HG03039 (cell line): Measurements from ENCODE around the gene ATP6V0D1.

ENCODE experiments used
- ATAC-seq: cut with Tn5 transposase; IDR thresholded peaks from one replicate; pipeline ENCODE4 v1.9.1; 2021; ENCODE audit warnings: mild to moderate bottlenecking, moderate library complexity; ENCODE audit not compliant: unreplicated experiment

ATP6V0D1 gene

GRCh38 chr16:67409631-67410030, 71.3 kb downstream of the ATP6V0D1 start:
- ATAC-seq = no peak

DNA sequence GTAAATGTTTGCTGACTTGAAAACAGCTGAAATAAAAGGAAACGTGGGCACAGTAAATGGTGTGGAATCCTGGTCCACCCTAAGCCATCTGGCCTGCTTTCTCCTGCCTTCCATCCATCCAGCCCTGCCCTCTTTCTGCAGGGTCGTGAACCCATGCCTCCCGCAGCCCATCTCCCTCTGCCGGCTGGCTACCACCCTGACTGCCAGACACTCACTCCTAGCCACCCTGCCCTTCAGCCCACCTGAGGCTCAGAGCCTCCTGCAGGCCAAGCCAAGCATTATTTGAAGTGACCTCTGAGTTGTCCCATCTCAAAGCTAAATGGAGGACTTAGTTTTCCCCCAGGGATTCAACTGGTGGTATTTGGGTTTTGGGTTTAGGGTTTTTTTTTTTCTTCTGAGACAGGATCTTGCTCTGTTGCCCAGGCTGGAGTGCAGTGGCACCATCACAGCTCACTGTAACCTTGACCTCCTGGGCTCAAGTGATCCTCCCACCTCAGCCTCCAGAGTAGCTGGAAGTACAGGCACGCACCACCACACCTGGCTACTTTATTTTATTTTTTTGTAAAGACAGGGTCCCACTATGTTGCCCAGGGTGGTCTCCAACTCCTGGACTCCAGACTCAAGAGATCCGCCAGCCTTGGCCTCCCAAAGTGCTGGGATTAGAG, 73.0 kb downstream of the ATP6V0D1 start:
- no peak for ATAC-seq

DNA sequence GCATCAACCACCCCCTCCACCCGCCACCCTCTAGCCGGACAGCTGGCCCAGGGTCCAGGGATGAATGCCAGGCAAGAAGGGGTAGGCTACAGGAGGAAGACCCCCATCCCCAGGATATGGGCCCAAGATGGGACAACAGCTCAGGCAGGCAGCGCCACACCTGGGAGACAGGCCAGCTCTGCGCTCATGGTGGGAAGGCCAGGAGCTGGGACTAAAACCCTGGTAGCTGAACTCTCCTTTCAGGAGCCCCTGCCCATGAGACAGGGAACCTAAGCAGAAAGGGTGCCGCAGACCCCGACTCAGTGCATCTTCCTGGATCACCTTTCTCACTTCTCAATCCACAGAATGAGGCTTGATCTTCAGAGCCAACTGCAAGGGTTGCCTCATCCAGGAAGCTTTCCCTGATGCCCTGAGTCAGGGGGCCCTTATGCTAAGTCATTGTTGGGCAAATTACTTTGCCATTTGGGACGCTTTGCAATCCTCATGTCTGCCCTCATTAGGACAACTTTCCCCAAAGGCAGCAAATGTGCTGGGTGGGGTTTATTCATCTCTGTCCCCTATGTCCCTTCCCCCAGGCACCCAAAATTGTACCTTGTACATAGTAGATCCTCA, 73.7 kb downstream of the ATP6V0D1 start:
- no peak for ATAC-seq

- no peak for ATAC-seq
These were observed 74.6 kb downstream of the ATP6V0D1 start for GRCh38 chr16:67406111-67406971.

DNA sequence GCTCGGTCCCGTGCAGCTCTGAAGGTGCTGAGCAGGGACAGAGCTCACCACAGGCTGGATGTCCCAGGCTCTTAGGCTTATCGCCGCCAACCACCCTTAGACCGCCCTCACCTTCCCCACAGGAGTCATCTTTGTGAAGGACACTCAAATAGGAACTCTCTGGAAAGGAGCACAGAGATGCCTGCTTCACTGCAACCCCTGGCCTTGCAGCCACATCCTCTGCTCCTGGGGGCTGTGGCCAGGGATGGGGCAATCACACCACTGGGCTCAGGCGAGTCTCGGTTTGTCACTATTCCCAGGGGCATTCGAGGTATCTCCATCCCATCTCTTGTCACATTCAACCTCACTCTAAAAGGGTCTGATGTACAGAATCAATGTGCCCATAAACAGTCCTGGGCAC, 75.6 kb downstream of the ATP6V0D1 start:
- no peak for ATAC-seq

DNA sequence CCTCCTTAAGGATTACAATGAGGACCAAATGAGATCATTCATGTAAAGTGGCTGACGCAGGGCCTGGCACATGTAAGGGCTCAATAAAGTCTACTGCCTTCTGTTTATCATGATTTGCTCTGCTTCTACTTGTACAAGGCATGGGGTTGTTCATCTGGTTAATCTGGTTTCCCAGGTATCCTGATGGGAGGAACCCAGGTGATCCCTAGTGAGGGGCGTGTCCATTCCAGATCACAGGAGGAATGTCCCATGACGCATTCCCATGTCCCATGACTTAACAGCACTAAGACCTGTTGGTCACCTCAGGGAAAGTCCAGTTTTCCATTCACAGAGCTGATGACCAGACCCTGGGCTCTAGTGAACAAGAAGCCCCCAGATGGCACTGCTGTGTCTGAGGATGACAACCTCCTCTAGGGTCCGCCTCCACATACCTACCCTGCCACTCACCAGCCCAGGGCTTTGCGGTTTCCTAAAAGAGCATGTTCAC, 76.2 kb downstream of the ATP6V0D1 start:
- ATAC-seq = no peak

DNA sequence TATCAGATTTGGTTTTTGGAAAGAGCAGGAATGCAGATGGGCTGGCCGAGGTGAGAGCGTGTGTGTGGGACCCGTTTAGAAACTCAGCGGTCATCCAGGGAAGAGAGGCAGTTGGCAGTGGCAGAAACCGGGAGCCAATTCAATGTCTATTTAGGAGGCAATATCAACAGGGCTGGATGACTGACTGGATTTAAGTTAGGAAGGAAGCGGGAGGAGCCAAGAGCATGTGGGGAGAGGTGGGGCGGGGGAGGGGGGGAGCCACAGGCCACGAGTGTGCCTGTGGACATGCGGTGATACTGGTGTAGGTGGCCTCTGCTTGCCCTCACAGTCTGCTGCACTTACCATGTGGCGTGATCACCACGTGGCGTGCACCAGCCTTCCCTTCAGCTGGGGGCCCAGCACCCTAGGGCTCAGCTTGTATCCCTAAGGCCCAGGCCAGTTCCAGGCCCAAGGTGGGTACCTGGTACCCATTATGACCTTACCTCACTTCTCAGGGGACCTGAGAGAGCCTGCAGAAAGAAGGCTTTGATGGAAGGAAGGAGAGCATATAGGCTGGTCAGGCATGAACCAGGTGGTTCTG, 76.9 kb downstream of the ATP6V0D1 start:
- ATAC-seq = no peak

DNA sequence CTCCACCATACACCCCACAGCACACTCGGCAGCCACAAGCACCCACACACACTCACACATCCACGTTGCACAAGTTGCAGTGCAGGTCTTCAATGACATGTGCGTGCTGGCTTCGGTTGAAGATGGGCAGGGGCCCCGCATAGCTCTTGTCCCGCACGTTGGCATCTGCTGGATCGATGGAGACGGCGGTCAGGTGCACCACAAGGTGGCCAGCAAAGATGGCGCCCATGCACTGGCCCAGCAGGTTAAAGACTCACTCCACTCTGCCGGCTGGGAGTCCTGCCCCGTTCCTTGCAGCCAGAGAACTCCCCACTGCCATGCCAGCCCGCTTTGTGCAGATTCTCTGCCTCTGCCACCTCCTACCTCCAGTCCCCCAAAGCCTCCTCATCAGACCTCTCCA, 80.1 kb downstream of the ATP6V0D1 start:
- no peak for ATAC-seq

- no peak for ATAC-seq
These were observed 80.9 kb downstream of the ATP6V0D1 start for GRCh38 chr16:67399749-67400704.

DNA sequence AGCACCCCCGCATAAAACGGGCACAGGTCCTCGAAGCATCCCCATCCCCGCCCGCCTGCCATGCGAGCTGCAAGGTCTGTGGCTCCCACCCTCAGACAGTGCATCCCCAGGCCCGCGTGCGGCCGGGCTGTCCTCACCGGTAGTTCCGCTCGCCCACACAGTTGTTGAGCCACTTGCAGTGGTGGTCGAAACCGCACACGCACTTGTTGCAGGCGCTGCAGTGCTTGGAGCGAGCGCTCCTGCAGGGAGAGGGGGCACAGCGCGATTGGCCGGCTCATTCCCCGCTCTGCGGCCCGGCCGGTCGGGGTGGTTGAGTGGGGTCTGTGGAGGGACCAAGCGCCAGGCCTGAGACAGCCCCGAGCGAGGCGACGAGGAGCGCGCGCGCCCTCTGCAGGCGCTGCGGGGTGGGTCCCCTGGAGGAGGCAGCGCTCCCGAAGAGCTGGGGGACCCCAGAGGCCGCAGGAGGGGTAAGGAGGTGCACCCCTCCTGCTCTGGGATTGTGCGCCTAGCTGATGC, 81.7 kb downstream of the ATP6V0D1 start:
- no peak for ATAC-seq

GRCh38 chr16:67398546-67399217, 82.3 kb downstream of the ATP6V0D1 start:
- ATAC-seq = no peak

- no peak for ATAC-seq
These were observed 83.0 kb downstream of the ATP6V0D1 start for GRCh38 chr16:67397812-67398545.

DNA sequence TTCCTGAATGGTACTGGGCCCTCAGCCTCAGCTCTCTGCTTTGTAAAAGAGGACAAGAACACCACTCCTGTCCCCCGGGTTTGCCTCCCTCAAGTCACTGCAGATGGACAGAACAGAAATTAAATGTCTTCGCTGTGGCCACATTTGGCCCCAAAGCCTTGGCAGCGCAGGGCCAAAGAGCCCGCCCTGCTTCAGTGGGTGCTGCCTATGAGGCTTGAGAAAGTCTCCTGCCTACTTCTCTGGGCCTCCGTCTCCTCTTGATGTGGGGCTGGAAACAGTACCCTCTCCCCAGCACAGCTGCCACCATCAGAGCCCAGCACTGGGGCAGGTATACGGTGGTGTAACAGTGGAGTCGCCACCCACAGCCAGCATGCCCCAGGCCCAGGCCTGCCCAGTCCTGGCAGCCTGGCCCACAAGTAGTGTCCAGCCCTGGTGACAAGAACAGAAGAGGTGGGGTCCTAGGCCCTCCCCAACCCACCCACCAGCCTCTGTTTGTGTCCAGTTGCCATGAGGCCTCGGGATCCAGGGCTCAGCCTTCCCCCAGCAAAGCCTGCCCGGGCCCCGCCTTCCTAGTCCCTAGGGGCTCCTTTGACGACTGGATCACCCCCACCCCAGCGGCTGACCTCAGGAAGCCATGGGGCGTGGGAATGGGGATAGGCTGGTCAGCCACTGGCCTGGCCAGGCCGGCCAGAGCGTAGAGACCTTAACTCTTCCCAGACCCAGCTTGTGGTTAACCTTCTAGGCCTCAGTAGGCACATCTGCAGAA, 83.7 kb downstream of the ATP6V0D1 start:
- no peak for ATAC-seq

DNA sequence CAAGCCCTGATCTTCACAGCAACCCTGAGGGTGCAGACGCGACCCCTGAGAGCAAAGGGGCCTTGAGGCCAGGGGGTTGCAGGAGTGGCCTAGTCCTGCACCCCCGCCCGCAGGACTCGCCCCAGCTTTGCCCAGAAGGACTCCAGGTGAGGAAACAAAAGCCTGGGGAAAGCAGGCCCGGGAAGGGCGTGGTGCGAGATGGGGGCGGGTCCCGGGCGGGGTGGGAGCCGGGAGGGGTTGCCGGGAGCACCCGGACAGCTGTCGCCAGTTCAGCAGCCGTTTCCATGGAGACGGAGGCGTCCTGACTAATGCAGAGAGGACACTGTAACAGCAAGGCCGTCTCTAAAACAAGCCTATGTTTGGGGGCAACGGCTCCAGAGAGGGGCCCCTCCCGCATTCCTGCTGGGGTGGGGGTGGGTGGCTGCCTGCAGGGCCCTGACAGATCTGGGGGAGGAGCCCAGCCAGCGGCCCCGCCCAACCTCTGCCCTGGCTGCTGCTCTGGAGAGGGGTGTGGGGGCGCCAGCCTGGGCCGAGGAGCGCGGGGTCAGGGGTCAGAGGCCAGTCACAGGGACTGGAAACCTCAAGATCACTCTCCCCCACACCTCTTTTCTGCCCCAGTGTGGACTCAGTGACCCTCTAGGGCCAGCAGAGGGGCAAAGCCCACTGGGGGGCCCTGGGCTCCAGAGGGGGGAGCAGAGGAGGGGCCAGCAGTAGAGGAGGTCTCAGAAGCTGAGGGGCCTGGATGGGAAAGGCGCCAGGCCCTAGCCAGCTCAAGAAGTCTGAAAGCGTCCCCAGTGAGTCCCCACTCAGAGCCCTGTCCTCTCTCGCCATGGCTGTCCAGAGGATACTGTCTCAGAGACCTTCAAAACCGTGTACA, 84.6 kb downstream of the ATP6V0D1 start:
- ATAC-seq = no peak

- ATAC-seq = no peak
These were observed 85.3 kb downstream of the ATP6V0D1 start for GRCh38 chr16:67395458-67396158.

GRCh38 chr16:67395105-67395457, 85.9 kb downstream of the ATP6V0D1 start:
- ATAC-seq = no peak
